ENCODE measurements around the gene MAP1S.
"Not testable (repeated sequence)": the region's sequence is repeated elsewhere in the genome, so short reads cannot be mapped to it uniquely, and the experiment has no call there.

Gene MAP1S

DNA sequence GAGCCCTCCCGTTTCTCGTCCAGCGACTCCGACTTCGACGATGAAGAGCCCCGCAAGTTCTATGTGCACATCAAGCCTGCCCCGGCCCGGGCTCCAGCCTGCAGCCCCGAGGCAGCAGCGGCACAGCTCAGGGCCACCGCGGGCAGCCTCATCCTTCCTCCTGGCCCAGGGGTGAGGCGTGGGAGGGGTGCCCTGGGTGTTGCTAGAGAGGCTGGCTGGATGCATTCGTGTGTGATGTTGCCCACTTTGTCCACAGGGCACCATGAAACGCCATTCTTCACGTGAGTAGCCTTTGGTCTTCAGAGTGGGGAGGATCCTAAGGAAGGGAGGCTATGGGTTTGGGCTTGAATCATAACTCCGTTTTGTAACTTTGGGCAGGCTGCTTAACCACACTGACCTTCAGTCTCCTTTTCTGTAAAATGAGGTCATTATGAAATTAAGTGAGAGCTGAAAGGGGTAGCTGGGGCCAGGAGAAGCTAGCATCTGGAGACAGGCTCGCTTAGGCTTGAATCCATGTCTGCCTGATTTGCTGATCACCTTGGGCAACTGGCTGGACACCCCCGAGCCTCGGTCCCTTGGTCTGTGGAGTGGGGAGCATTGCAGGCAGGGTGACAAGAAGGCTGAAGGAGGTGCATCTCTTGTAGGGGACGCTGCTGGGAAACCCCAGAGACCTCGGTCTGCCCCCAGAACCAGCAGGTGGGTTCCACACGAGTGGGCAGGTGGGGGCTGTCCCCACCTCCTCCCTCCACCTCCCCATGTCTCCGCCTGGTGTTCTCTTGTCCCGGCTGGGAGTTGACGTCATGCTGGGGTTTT lies 56.9 kb downstream of the MAP1S start:
- H3K9me3 ChIP-seq (replicated peaks; ENCODE audit: low read length), result no peaks in the 10 kb centered on the region
- peaks cover 15% of the 10 kb centered on the region for H3K27me3 ChIP-seq (ENCODE audit: control insufficient read depth, insufficient read depth, low read length)
- no peaks in the 10 kb centered on the region for H3K36me3 ChIP-seq (ENCODE audit: insufficient read depth, low read length)
- no peak overlapping the region for H3K9ac ChIP-seq (ENCODE audit: low read depth, low read length)
- H3K4me2 ChIP-seq (ENCODE audit: low read length), result no peak overlapping the region
- H3K4me1 ChIP-seq (ENCODE audit: control insufficient read depth, insufficient read depth, low read length), result peaks cover 7% of the 10 kb centered on the region
- H3K4me3 ChIP-seq (ENCODE audit: low read length), result no peak overlapping the region

DNA sequence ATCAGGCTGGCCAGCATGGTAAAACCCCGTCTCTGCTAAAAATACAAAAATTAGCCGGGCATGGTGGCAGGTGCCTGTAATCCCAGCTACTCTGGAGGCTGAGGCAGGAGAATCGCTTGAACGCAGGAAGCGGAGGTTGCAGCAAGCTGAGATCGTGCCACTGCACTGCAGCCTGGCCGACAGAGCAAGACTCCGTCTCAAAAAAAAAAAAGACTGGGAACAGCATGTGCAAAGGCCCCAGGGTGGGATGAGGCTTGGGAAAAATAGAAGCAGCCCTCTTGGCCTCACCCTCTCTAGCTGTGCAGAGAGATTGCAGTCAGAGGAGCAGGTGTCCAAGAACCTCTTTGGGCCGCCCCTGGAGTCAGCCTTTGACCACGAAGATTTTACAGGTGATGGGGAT lies 58.6 kb downstream of the MAP1S start:
- not testable (repeated sequence) for H3K9me3 ChIP-seq (replicated peaks; ENCODE audit: low read length); H3K36me3 ChIP-seq (ENCODE audit: insufficient read depth, low read length); H3K4me2 ChIP-seq (ENCODE audit: low read length); H3K9ac ChIP-seq (ENCODE audit: low read depth, low read length); H3K4me3 ChIP-seq (ENCODE audit: low read length); H3K4me1 ChIP-seq (ENCODE audit: control insufficient read depth, insufficient read depth, low read length)
- H3K27me3 ChIP-seq (ENCODE audit: control insufficient read depth, insufficient read depth, low read length), result peaks cover 15% of the 10 kb centered on the region

DNA sequence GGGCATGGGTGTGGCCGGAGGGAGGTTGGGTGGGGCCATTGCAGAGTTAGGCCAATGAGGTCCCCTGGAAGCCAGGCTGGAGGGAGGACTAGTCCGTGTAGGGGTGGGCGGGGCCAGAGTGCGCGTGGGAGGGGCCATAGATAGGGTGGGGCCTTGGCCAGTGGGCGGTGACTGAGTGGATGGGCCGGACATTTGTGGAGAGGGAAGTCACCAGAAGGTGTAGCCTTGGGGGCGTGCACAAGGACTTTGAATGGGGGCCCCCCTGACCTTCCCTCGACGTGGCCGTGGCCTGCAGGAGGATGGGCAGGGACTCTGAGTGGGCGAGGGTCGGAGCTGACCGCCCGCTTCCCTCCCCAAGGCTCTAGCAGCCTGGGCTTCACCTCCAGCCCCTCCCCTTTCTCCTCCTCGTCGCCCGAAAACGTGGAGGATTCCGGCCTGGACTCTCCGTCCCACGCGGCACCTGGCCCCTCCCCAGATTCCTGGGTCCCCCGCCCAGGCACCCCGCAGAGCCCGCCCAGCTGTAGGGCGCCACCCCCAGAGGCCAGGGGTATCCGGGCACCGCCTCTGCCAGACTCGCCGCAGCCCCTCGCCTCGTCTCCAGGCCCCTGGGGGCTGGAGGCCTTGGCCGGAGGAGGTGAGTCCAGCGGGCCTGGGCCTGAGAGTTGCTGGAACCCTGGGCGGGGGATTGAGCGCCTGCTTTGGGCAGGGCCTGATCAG lies 59.1 kb downstream of the MAP1S start:
- peaks cover 7% of the 10 kb centered on the region for H3K4me1 ChIP-seq (ENCODE audit: control insufficient read depth, insufficient read depth, low read length)
- no peak overlapping the region for H3K9ac ChIP-seq (ENCODE audit: low read depth, low read length)
- H3K9me3 ChIP-seq (replicated peaks; ENCODE audit: low read length), result no peaks in the 10 kb centered on the region
- H3K36me3 ChIP-seq (ENCODE audit: insufficient read depth, low read length), result no peaks in the 10 kb centered on the region
- H3K4me3 ChIP-seq (ENCODE audit: low read length), result no peak overlapping the region
- peak overlapping the region; percentile 37 for H3K4me2 ChIP-seq (ENCODE audit: low read length)
- peaks cover 15% of the 10 kb centered on the region for H3K27me3 ChIP-seq (ENCODE audit: control insufficient read depth, insufficient read depth, low read length)

DNA sequence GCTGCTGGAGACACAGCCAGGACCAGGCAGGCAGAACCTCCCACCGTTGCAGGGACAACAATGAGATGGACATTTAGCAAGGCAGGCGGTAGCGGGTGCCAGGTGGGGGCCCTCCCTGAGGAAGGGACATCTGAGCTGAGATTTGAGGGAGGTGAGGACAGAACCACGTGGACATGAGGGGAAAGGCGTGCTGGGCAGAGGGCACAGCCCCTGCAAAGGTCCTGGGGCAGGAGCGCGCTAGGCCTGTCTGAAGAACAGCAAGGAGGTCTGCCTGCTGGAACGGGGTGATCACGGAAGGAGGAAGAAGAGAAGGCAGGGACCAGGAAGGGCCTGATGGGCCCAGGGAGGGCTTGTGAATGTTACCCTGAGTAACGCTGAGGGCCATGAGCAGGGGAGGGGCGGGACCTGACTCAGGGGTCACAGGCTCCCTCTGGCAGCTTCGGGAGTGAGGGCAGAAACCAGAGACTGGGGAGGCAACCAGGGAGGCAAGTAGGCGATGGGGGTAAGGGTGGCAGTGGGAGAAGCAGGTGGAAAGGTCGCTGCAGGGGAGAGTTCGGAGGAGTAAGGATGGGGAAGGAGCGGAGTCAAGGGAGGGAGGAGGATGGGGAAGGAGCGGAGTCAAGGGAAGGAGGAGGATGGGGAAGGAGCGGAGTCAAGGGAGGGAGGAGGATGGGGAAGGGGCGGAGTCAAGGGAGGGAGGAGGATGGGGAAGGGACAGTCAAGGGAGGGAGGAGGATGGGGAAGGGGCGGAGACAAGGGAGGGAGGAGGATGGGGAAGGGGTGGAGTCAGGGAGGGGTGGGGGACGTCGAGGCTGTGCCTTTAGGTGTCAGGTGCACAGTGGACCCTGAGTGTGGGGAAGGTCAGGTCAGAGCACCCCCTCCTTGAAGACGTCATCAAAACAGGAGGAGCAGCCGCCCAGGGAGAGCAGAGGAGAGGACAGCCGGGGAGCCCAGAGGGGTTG lies 60.0 kb downstream of the MAP1S start:
- H3K4me3 ChIP-seq (ENCODE audit: low read length), result no peak overlapping the region
- H3K36me3 ChIP-seq (ENCODE audit: insufficient read depth, low read length), result no peaks in the 10 kb centered on the region
- peaks cover 7% of the 10 kb centered on the region for H3K4me1 ChIP-seq (ENCODE audit: control insufficient read depth, insufficient read depth, low read length)

DNA sequence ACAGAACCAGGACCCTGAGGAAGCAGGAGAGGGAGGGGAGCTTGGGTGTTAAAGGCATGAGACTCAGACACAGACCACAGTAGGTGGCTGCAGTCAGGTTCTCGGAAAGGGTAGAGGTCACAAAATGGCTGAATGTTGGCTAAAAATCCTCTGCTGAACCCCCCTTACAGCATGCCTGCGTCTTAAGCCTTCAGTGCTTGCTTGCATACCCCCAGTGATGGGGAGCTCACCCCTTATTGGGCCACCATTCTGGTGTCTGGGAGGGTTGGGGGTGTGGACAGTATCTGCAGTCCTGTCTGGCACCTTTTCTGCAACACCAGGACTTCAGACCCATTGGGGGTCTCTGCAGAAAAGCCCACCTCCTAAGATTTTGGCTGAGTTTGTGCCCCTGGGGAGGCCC lies 61.5 kb downstream of the MAP1S start:
- no peak overlapping the region for H3K9ac ChIP-seq (ENCODE audit: low read depth, low read length)
- no peaks in the 10 kb centered on the region for H3K36me3 ChIP-seq (ENCODE audit: insufficient read depth, low read length)
- H3K27me3 ChIP-seq (ENCODE audit: control insufficient read depth, insufficient read depth, low read length), result peaks cover 13% of the 10 kb centered on the region
- H3K9me3 ChIP-seq (replicated peaks; ENCODE audit: low read length), result no peaks in the 10 kb centered on the region
- no peak overlapping the region for H3K4me2 ChIP-seq (ENCODE audit: low read length)
- H3K4me1 ChIP-seq (ENCODE audit: control insufficient read depth, insufficient read depth, low read length), result peaks cover 7% of the 10 kb centered on the region
- H3K4me3 ChIP-seq (ENCODE audit: low read length), result no peak overlapping the region

More for the DNA sequence above, 60.0 kb downstream of the MAP1S start:
- H3K27me3 ChIP-seq (ENCODE audit: control insufficient read depth, insufficient read depth, low read length), result peaks cover 15% of the 10 kb centered on the region
- peak overlapping the region; percentile 18 for H3K4me2 ChIP-seq (ENCODE audit: low read length)
- no peaks in the 10 kb centered on the region for H3K9me3 ChIP-seq (replicated peaks; ENCODE audit: low read length)
- H3K9ac ChIP-seq (ENCODE audit: low read depth, low read length), result no peak overlapping the region

DNA sequence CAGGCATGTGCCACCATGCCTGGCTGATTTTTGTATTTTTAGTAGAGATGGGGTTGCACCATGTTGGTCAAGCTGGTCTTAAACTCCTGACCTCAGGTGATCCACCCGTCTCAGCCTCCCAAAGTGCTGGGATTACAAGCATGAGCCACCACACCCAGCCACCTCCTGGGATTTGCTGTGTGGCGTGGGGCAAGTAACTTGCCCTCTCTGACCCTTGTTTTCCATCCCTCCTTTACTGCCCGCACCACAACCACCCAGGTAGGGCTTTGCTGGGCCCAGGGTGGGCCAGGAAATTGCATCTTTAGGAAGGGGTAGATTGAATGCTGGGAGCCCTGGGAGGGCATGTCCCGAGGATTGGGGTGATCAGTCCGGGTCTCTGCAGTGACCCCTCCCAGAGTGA lies 64.4 kb downstream of the MAP1S start:
- H3K9me3 ChIP-seq (replicated peaks; ENCODE audit: low read length); H3K4me3 ChIP-seq (ENCODE audit: low read length); H3K9ac ChIP-seq (ENCODE audit: low read depth, low read length); H3K4me2 ChIP-seq (ENCODE audit: low read length); H3K36me3 ChIP-seq (ENCODE audit: insufficient read depth, low read length); H3K27me3 ChIP-seq (ENCODE audit: control insufficient read depth, insufficient read depth, low read length); H3K4me1 ChIP-seq (ENCODE audit: control insufficient read depth, insufficient read depth, low read length): not testable (repeated sequence)
